Measurements from ENCODE around the gene COPE.

DNA sequence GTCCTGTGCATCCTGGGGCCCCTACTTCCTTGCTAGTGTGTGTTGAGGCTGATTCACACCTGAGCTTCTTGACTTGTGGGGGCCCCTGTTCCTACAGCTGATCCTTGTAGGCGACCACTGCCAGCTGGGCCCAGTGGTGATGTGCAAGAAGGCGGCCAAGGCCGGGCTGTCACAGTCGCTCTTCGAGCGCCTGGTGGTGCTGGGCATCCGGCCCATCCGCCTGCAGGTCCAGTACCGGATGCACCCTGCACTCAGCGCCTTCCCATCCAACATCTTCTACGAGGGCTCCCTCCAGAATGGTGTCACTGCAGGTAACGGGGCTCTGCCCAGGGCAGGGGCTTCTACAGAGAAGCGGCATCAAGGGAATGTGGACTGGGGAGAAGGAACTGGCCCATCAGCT is 62.0 kb downstream of the COPE start:
- no peak for TF ChIP-seq EZH2 (IDR thresholded peaks at IDR 0.05; ENCODE audit: insufficient read depth, poor library complexity, severe bottlenecking)
- no peak for TF ChIP-seq EZH2phosphoT487 (IDR thresholded peaks at IDR 0.05; ENCODE audit: insufficient read depth, low read depth)

All from GM23248 (cell line).